ENCODE results near the gene ZNF507.

DNA sequence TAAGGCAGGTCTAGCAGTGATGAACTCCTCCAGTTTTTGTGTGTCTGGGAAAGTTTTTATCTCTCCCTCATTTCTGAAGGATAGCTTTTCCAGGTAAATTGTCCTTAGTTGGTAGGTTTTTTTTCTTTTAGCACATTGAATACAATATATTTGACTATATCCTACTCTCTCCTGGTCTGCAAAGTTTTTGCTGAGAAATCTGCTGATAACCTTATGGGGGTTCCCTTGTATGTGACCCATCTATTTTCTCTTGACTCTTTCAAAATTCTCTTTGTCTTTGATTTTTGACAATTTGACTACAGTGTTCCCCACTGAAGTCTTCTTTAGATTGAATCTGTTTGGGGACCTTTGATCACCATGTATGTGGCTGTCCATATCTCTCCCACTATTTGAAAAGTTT lies 42.6 kb upstream of the ZNF507 start:
- TF ChIP-seq, protein P1, sequence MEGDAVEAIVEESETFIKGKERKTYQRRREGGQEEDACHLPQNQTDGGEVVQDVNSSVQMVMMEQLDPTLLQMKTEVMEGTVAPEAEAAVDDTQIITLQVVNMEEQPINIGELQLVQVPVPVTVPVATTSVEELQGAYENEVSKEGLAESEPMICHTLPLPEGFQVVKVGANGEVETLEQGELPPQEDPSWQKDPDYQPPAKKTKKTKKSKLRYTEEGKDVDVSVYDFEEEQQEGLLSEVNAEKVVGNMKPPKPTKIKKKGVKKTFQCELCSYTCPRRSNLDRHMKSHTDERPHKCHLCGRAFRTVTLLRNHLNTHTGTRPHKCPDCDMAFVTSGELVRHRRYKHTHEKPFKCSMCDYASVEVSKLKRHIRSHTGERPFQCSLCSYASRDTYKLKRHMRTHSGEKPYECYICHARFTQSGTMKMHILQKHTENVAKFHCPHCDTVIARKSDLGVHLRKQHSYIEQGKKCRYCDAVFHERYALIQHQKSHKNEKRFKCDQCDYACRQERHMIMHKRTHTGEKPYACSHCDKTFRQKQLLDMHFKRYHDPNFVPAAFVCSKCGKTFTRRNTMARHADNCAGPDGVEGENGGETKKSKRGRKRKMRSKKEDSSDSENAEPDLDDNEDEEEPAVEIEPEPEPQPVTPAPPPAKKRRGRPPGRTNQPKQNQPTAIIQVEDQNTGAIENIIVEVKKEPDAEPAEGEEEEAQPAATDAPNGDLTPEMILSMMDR (IDR thresholded peaks at IDR 0.05; ENCODE audit: insufficient read depth, low read depth, low read length) = no peak
- no peak for TF ChIP-seq EZH2 (IDR thresholded peaks at IDR 0.05; ENCODE audit: insufficient read depth, low read length)

Data from astrocyte (in vitro differentiated cells and primary cell).